ENCODE measurements around the gene TP53BP2.
"Not testable (repeated sequence)": the region's sequence is repeated elsewhere in the genome, so short reads cannot be mapped to it uniquely, and the experiment has no call there.

Gene TP53BP2

GRCh38 chr1:223845810-223846682 lies at the start of gene TP53BP2:
TSS of gene TP53BP2 (minus strand) at chr1:223845947. CDS start at chr1:223845680, 267 bp downstream.
- DNase-seq: peak; percentile 89

- DNase-seq: not testable (repeated sequence)
These were observed 44.7 kb upstream of the TP53BP2 start for GRCh38 chr1:223890494-223890893.

GRCh38 chr1:223889319-223889718 lies 43.6 kb upstream of the TP53BP2 start:
- DNase-seq: not testable (repeated sequence)

GRCh38 chr1:223887747-223888418 lies 42.1 kb upstream of the TP53BP2 start:
- DNase-seq: no peak

- no peak for DNase-seq
These were observed 40.8 kb upstream of the TP53BP2 start for GRCh38 chr1:223886516-223886921.

- DNase-seq: no peak
These were observed 39.9 kb upstream of the TP53BP2 start for GRCh38 chr1:223885614-223886013.

- DNase-seq: no peak
These were observed 33.0 kb upstream of the TP53BP2 start for GRCh38 chr1:223878598-223879325.

GRCh38 chr1:223877804-223878203 lies 32.1 kb upstream of the TP53BP2 start:
- DNase-seq: no peak

- DNase-seq: no peak
These were observed 30.8 kb upstream of the TP53BP2 start for GRCh38 chr1:223876590-223876989.

GRCh38 chr1:223873044-223873443 lies 27.3 kb upstream of the TP53BP2 start:
- no peak for DNase-seq

- no peak for DNase-seq
These were observed 26.7 kb upstream of the TP53BP2 start for GRCh38 chr1:223872308-223872901.

- DNase-seq: no peak
These were observed 25.1 kb upstream of the TP53BP2 start for GRCh38 chr1:223870617-223871574.

GRCh38 chr1:223864599-223865368 lies 19.0 kb upstream of the TP53BP2 start:
- DNase-seq: not testable (repeated sequence)

GRCh38 chr1:223864084-223864483 lies 18.3 kb upstream of the TP53BP2 start:
- no peak for DNase-seq

- DNase-seq: no peak
These were observed 16.2 kb upstream of the TP53BP2 start for GRCh38 chr1:223861904-223862303.

GRCh38 chr1:223860051-223860622 lies 14.4 kb upstream of the TP53BP2 start:
- no peak for DNase-seq

- DNase-seq: no peak
These were observed 13.3 kb upstream of the TP53BP2 start for GRCh38 chr1:223859058-223859457.

GRCh38 chr1:223856386-223856785 lies 10.6 kb upstream of the TP53BP2 start:
- DNase-seq: no peak

GRCh38 chr1:223853748-223854147 lies 8.0 kb upstream of the TP53BP2 start:
- no peak for DNase-seq

GRCh38 chr1:223853275-223853674 lies 7.5 kb upstream of the TP53BP2 start:
- no peak for DNase-seq

- DNase-seq: no peak
These were observed 6.6 kb upstream of the TP53BP2 start for GRCh38 chr1:223852337-223852736.
